ENCODE data around the gene KIAA1549. TPM values are rescaled to one million over a fixed set of nuclear protein-coding genes. Genes with fewer than 3 reads are reported as not detected.
A peak's percentile ranks its signal among the peaks of the same experiment; 100 is the strongest.
"Not testable (repeated sequence)": the region's sequence is repeated elsewhere in the genome, so short reads cannot be mapped to it uniquely, and the experiment has no call there.

KIAA1549 gene
- total RNA-seq, 2 experiments from 2014 or later, result not detected

DNA sequence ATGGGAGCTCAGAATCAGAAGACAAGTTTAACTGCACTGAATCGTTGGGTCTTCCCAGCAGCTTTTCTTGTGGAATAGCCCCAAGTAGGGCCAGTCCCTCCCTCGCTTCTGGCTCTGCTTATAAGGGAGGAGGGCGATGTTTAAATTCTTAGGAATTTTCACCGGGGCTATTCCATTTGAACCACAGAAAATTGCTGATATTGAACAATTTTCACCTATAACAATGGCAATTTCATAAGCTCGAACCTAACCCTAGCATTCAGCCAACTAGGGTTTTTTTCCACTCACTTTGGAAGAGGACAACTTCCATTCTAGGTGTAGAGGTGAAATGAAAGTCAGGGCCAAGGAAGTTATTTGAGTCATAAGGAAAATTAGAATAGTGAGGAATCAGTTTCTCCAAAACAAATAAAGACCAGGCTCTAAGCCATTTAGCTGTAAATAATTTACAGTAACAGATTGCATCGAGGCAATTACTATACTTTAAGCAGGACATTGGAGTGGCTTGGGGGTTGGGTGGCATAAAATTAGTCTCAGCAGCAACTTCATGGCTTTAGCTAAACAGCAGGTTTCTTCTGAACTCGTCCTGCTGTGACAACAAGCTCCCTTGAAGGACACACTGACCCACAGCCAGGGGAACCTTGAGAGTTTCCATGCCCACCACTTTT, 181.7 kb downstream of the KIAA1549 start:
- H3K36me3 Mint-ChIP-seq (ENCODE audit: low read depth), result no peaks in the 10 kb centered on the region
- Histone ChIP-seq H3K36me3 (ENCODE audit: insufficient read depth, low read length) (no peaks in the 10 kb centered on the region), H3K4me3 (ENCODE audit: low read length) (no peak overlapping the region), H3K4me1 (ENCODE audit: insufficient read depth, low read length) (peaks cover 7% of the 10 kb centered on the region), H3K27ac (ENCODE audit: low read depth in 1 of 2, low read length in 2 of 2) (no peak overlapping the region), H3K27me3 (ENCODE audit: control insufficient read depth in 1 of 2, insufficient read depth in 2 of 2, low read length in 2 of 2) (no peaks in the 10 kb centered on the region), H3K9me3 (ENCODE audit: control insufficient read depth in 1 of 2, insufficient read depth in 1 of 2, low read length in 2 of 2) (no peaks in the 10 kb centered on the region)
- intact Hi-C loops (cut with DNase I, micrococcal nuclease), result no loop called here
- H3K9me3 Mint-ChIP-seq, result no peaks in the 10 kb centered on the region
- POLR2A ChIA-PET, result no interaction called here
- H3K4me1 Mint-ChIP-seq (ENCODE audit: low read depth), result peaks cover 6% of the 10 kb centered on the region
- no peak for DNase-seq
- no peak overlapping the region for H3K27ac Mint-ChIP-seq
- no peak for ATAC-seq (ENCODE audit: poor library complexity)
- CTCF ChIA-PET, result no interaction called here
- no peak overlapping the region for H3K4me3 Mint-ChIP-seq
- TF ChIP-seq, protein P1, sequence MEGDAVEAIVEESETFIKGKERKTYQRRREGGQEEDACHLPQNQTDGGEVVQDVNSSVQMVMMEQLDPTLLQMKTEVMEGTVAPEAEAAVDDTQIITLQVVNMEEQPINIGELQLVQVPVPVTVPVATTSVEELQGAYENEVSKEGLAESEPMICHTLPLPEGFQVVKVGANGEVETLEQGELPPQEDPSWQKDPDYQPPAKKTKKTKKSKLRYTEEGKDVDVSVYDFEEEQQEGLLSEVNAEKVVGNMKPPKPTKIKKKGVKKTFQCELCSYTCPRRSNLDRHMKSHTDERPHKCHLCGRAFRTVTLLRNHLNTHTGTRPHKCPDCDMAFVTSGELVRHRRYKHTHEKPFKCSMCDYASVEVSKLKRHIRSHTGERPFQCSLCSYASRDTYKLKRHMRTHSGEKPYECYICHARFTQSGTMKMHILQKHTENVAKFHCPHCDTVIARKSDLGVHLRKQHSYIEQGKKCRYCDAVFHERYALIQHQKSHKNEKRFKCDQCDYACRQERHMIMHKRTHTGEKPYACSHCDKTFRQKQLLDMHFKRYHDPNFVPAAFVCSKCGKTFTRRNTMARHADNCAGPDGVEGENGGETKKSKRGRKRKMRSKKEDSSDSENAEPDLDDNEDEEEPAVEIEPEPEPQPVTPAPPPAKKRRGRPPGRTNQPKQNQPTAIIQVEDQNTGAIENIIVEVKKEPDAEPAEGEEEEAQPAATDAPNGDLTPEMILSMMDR (IDR thresholded peaks at IDR 0.05), result no peak
- H3K27me3 Mint-ChIP-seq, result peaks cover 4% of the 10 kb centered on the region

DNA sequence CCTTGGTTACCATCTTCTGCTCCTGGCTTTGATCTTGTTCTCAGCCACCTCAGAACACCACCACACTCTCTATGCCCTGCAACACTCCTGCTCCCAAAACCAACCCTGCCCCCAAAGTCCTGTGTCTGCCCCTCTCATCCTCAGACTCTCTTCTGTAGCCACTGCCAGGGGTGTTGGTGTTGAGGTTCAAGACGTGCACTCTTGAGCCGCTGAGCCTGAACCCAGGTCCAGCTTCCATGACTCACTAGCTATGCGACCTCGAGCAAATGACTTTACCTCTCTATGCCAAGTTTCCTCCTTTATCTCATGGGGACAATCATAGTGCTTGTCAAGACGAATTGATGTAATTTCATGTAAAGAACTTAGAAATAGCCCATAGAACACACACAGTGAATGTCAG, 182.4 kb downstream of the KIAA1549 start:
- H3K9me3 ChIP-seq (ENCODE audit: control insufficient read depth in 1 of 2, insufficient read depth in 1 of 2, low read length in 2 of 2), result no peaks in the 10 kb centered on the region
- H3K4me1 ChIP-seq (ENCODE audit: insufficient read depth, low read length), result peaks cover 7% of the 10 kb centered on the region
- Mint-ChIP-seq H3K36me3 (ENCODE audit: low read depth) (no peaks in the 10 kb centered on the region), H3K4me3 (no peak overlapping the region), H3K27me3 (peaks cover 4% of the 10 kb centered on the region), H3K9me3 (no peaks in the 10 kb centered on the region), H3K4me1 (ENCODE audit: low read depth) (peaks cover 6% of the 10 kb centered on the region), H3K27ac (no peak overlapping the region)
- no peak overlapping the region for H3K27ac ChIP-seq (ENCODE audit: low read depth in 1 of 2, low read length in 2 of 2)
- TF ChIP-seq, protein P1 (IDR thresholded peaks at IDR 0.05), result no peak
- POLR2A ChIA-PET, result no interaction called here
- no peak overlapping the region for H3K4me3 ChIP-seq (ENCODE audit: low read length)
- intact Hi-C loops (cut with DNase I, micrococcal nuclease), result no loop called here
- H3K36me3 ChIP-seq (ENCODE audit: insufficient read depth, low read length), result no peaks in the 10 kb centered on the region
- ATAC-seq (ENCODE audit: poor library complexity), result no peak
- CTCF ChIA-PET, result no interaction called here
- DNase-seq, result no peak
- no peaks in the 10 kb centered on the region for H3K27me3 ChIP-seq (ENCODE audit: control insufficient read depth in 1 of 2, insufficient read depth in 2 of 2, low read length in 2 of 2)

DNA sequence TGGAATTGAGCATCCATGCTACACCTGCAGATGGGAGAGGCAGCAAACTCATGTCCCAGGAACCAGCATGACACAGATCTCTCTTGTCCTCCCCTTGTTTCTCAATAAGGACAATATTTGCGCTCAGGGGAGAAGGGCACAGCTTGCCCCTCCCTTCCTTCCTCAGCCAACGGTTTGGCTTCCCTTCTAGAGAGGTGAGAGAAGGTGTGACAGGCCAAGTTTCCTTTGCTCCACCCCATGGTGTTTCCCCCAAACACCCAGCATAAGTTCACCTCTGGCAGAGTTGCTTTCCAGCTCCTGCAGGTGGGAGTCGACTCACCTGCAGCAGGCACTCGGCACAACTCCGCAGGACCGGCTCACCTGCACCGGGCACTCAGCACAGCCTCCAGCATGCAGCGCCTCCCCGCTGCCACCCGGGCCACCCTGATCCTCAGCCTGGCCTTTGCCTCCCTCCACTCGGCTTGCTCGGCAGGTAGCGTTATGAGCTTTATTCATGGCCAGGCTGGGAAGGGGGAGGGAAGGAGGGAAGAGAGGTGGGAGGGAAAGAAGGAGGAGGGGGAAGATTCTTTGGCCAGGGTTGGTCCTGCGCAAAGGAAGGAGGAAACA, 183.4 kb downstream of the KIAA1549 start, which contains the start of the genes ATP6V0A4 and TMEM213:
ATP6V0A4 (minus strand) TSS at position 482 of the 606 bp plus-strand sequence. CDS start 26,949 bp downstream, outside the sequence.
TMEM213 (plus strand) TSS at position 280 of the 606 bp plus-strand sequence; CDS start at position 391, 111 bp downstream.
- TF ChIP-seq, protein P1 (IDR thresholded peaks at IDR 0.05), result no peak
- no peaks in the 10 kb centered on the region for H3K9me3 ChIP-seq (ENCODE audit: control insufficient read depth in 1 of 2, insufficient read depth in 1 of 2, low read length in 2 of 2)
- Mint-ChIP-seq H3K9me3 (no peaks in the 10 kb centered on the region), H3K36me3 (ENCODE audit: low read depth) (no peaks in the 10 kb centered on the region), H3K4me3 (no peak within 1 kb of the TSS), H3K4me1 (ENCODE audit: low read depth) (peaks cover 6% of the 10 kb centered on the region), H3K27ac (no peak within 1 kb of the TSS), H3K27me3 (peaks cover 4% of the 10 kb centered on the region)
- ATAC-seq (ENCODE audit: poor library complexity), result peak; percentile 32
- no peak within 1 kb of the TSS for H3K4me3 ChIP-seq (ENCODE audit: low read length)
- ChIA-PET CTCF (no interaction called here), POLR2A (no interaction called here)
- H3K27me3 ChIP-seq (ENCODE audit: control insufficient read depth in 1 of 2, insufficient read depth in 2 of 2, low read length in 2 of 2), result no peaks in the 10 kb centered on the region
- DNase-seq, result peak in 4 of 14 experiments; percentile 5 to 28 (median 18)
- intact Hi-C loops (cut with DNase I, micrococcal nuclease), result no loop called here
- H3K4me1 ChIP-seq (ENCODE audit: insufficient read depth, low read length), result peaks cover 7% of the 10 kb centered on the region
- no peaks in the 10 kb centered on the region for H3K36me3 ChIP-seq (ENCODE audit: insufficient read depth, low read length)
- no peak within 1 kb of the TSS for H3K27ac ChIP-seq (ENCODE audit: low read depth in 1 of 2, low read length in 2 of 2)

DNA sequence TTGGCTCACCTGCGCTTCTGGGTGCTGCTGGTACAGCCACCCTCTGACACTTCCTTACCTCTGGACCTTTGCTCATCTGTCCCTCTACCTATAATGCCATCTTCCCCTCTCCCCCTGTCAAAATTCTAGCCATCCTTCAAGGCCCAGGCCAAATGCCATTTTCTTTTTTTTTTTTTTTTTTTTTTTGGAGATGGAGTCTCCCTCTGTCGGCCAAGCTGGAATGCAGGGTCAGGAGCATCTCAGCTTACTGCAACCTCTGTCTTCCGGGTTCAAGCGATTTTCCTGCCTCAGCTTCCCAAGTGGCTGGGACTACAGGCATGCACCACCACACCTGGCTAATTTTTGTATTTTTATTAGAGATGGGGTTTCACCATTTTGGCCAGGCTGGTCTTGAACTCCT, 184.1 kb downstream of the KIAA1549 start:
- H3K4me1 ChIP-seq (ENCODE audit: insufficient read depth, low read length); POLR2A ChIA-PET; CTCF ChIA-PET; H3K36me3 ChIP-seq (ENCODE audit: insufficient read depth, low read length); H3K4me1 Mint-ChIP-seq (ENCODE audit: low read depth); DNase-seq; H3K27ac Mint-ChIP-seq; H3K9me3 Mint-ChIP-seq; ATAC-seq (ENCODE audit: poor library complexity); H3K4me3 Mint-ChIP-seq; H3K27me3 Mint-ChIP-seq; H3K4me3 ChIP-seq (ENCODE audit: low read length); H3K36me3 Mint-ChIP-seq (ENCODE audit: low read depth); H3K27me3 ChIP-seq (ENCODE audit: control insufficient read depth in 1 of 2, insufficient read depth in 2 of 2, low read length in 2 of 2); H3K27ac ChIP-seq (ENCODE audit: low read depth in 1 of 2, low read length in 2 of 2); intact Hi-C loops (cut with DNase I, micrococcal nuclease); H3K9me3 ChIP-seq (ENCODE audit: control insufficient read depth in 1 of 2, insufficient read depth in 1 of 2, low read length in 2 of 2): not testable (repeated sequence)

Data from CD4-positive, alpha-beta T cell (primary cell).